HepG2 (cell line): ENCODE data around the gene POMP.

Experiments
- HNRNPH1 ChIP-seq: fragments of 200-400 bp; formaldehyde crosslinking; optimal IDR thresholded peaks from 2 replicates; pipeline ENCODE3; 2017; ENCODE audit warnings: mild to moderate bottlenecking, low read depth, low read length
- NFE2L1 ChIP-seq: sonication (generic); formaldehyde crosslinking; IDR thresholded peaks from 2 replicates; pipeline ENCODE4 v1.4.0; 2020; ENCODE audit warnings: missing genetic modification reagents, mild to moderate bottlenecking, borderline replicate concordance
- ZBTB7A ChIP-seq: sonication (generic); formaldehyde crosslinking; IDR thresholded peaks from 2 replicates; pipeline ENCODE4 v1.8.0; 2022; ENCODE audit warnings: mild to moderate bottlenecking, missing genetic modification reagents
- ZKSCAN1 ChIP-seq: fragments of 150-350 bp; IDR thresholded peaks from 2 replicates; pipeline ENCODE4 v1.6.1; 2014; ENCODE audit warnings: low read length
- ZNF451 ChIP-seq: sonication (generic); formaldehyde crosslinking; IDR thresholded peaks from 2 replicates; pipeline ENCODE4 v1.5.0; 2020; ENCODE audit warnings: mild to moderate bottlenecking, missing genetic modification reagents
- TF ChIP-seq, protein P1 (sequence below): sonication (generic); formaldehyde crosslinking; IDR thresholded peaks from 2 replicates; pipeline ENCODE4 v1.4.0; 2020; ENCODE audit warnings: missing genetic modification reagents
- TF ChIP-seq, protein P2 (sequence below): sonication (generic); formaldehyde crosslinking; IDR thresholded peaks from 2 replicates; pipeline ENCODE4 v1.5.0; 2020; ENCODE audit warnings: mild to moderate bottlenecking, missing genetic modification reagents
- TF ChIP-seq, protein P3 (sequence below): sonication (generic); formaldehyde crosslinking; IDR thresholded peaks from 2 replicates; pipeline ENCODE4 v1.5.0; 2020; ENCODE audit warnings: mild to moderate bottlenecking, missing genetic modification reagents, moderate library complexity

DNA sequence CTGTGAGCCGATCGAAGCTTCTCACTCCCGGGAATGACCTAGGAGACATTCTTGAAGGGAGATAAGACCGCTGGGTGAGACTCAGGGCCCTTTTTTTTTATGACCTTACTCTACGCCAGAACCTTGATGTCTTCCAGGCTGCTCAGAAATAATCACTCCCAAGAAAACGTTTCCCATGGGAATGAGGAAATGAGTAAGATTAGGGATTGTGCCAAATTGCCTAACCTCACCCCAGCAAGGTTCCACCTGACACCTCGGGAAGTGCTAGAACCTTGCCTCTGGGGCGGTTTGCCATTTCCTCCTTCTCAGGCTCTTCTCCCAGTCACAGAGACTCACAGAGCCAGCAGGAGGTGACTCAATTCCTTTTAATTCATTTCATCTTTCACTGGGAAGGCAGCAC, 57.6 kb downstream of the POMP start:
- TF ChIP-seq, protein P1, sequence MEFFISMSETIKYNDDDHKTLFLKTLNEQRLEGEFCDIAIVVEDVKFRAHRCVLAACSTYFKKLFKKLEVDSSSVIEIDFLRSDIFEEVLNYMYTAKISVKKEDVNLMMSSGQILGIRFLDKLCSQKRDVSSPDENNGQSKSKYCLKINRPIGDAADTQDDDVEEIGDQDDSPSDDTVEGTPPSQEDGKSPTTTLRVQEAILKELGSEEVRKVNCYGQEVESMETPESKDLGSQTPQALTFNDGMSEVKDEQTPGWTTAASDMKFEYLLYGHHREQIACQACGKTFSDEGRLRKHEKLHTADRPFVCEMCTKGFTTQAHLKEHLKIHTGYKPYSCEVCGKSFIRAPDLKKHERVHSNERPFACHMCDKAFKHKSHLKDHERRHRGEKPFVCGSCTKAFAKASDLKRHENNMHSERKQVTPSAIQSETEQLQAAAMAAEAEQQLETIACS (CRISPR knock-in tag): no peak
- TF ChIP-seq ZBTB7A (CRISPR knock-in tag): no peak
- TF ChIP-seq, protein P2, sequence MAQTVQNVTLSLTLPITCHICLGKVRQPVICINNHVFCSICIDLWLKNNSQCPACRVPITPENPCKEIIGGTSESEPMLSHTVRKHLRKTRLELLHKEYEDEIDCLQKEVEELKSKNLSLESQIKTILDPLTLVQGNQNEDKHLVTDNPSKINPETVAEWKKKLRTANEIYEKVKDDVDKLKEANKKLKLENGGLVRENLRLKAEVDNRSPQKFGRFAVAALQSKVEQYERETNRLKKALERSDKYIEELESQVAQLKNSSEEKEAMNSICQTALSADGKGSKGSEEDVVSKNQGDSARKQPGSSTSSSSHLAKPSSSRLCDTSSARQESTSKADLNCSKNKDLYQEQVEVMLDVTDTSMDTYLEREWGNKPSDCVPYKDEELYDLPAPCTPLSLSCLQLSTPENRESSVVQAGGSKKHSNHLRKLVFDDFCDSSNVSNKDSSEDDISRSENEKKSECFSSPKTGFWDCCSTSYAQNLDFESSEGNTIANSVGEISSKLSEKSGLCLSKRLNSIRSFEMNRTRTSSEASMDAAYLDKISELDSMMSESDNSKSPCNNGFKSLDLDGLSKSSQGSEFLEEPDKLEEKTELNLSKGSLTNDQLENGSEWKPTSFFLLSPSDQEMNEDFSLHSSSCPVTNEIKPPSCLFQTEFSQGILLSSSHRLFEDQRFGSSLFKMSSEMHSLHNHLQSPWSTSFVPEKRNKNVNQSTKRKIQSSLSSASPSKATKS (CRISPR knock-in tag): no peak
- TF ChIP-seq ZNF451 (CRISPR knock-in tag): no peak
- no peak for TF ChIP-seq NFE2L1
- TF ChIP-seq HNRNPH1: no peak
- TF ChIP-seq, protein P3, sequence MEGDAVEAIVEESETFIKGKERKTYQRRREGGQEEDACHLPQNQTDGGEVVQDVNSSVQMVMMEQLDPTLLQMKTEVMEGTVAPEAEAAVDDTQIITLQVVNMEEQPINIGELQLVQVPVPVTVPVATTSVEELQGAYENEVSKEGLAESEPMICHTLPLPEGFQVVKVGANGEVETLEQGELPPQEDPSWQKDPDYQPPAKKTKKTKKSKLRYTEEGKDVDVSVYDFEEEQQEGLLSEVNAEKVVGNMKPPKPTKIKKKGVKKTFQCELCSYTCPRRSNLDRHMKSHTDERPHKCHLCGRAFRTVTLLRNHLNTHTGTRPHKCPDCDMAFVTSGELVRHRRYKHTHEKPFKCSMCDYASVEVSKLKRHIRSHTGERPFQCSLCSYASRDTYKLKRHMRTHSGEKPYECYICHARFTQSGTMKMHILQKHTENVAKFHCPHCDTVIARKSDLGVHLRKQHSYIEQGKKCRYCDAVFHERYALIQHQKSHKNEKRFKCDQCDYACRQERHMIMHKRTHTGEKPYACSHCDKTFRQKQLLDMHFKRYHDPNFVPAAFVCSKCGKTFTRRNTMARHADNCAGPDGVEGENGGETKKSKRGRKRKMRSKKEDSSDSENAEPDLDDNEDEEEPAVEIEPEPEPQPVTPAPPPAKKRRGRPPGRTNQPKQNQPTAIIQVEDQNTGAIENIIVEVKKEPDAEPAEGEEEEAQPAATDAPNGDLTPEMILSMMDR (CRISPR knock-in tag): no peak
- TF ChIP-seq ZKSCAN1: no peak
